B cell (primary cell): ENCODE data around the gene TXLNA. TPM values are rescaled to one million over a fixed set of nuclear protein-coding genes. Genes with fewer than 3 reads are reported as not detected.

Experiments
- ATAC-seq: fragments of 200-7000 bp; cut with Tn5 transposase; one replicate; pipeline ENCODE4 v1.10.0; 2021; ENCODE audit warnings: low read depth, mild to moderate bottlenecking, moderate number of reproducible peaks, moderate library complexity
- CTCF ChIA-PET: fragments of 350-600 bp; sonication (Branson Sonifier 250); formaldehyde crosslinking; loops from one replicate; lab custom pipeline; 2021; ENCODE audit warnings: antibody characterized with exemption, inconsistent platforms; lab: Charles Lee
- POLR2A ChIA-PET: fragments of 350-600 bp; sonication (Branson Sonifier 250); formaldehyde crosslinking; loops from one replicate; lab custom pipeline; 2021; ENCODE audit warnings: antibody characterized with exemption; lab: Charles Lee
- DNase-seq: peaks from one replicate; pipeline ENCODE4 v3.0.0; 2013
- H2AFZ ChIP-seq: 2 replicates; pipeline ENCODE4 v1.6.1; 2012; ENCODE audit warnings: mild to moderate bottlenecking, low read depth, low read length; ENCODE audit not compliant: insufficient read depth, poor library complexity, severe bottlenecking
- H3K27ac ChIP-seq, 2 donors: 1 replicate in 1 of 2; 2 replicates in 1 of 2; pipeline ENCODE4 v1.5.1; 2012 to 2013; ENCODE audit warnings: low read length in 2 of 2, mild to moderate bottlenecking in 2 of 2, moderate library complexity in 1 of 2
- H3K27me3 ChIP-seq, 4 experiments: fragments of 200-600 bp in 1 of 4; sonication (generic) in 1 of 4; replicated peaks in 1 of 4; 1 replicate in 2 of 4; 2 replicates in 2 of 4; pipeline versions ENCODE4 v1.6.1 to v1.7.0; 2013 to 2016; ENCODE audit warnings: low read length in 3 of 4, mild to moderate bottlenecking in 2 of 4, mixed read lengths in 1 of 4, moderate library complexity in 1 of 4; ENCODE audit not compliant: insufficient read depth in 4 of 4, control insufficient read depth in 3 of 4; ENCODE audit errors: control extremely low read depth in 1 of 4
- H3K36me3 ChIP-seq, 2 experiments: replicated peaks in 1 of 2; 1 replicate in 1 of 2; 2 replicates in 1 of 2; pipeline versions ENCODE4 v1.6.1 to v1.7.1; 2013; ENCODE audit warnings: low read length in 1 of 2; ENCODE audit not compliant: insufficient read depth in 2 of 2, control insufficient read depth in 1 of 2; ENCODE audit errors: control extremely low read depth in 1 of 2, extremely low read depth in 1 of 2
- H3K4me1 ChIP-seq, 2 donors: fragments of 200-600 bp in 1 of 2; sonication (generic) in 1 of 2; 1 replicate in 1 of 2; 2 replicates in 1 of 2; pipeline versions ENCODE4 v1.5.1 to v1.6.1; 2013 to 2017; ENCODE audit warnings: low read length in 2 of 2; ENCODE audit not compliant: control insufficient read depth in 2 of 2, insufficient read depth in 2 of 2
- H3K4me2 ChIP-seq: replicated peaks from 2 replicates; pipeline ENCODE3; 2012; ENCODE audit warnings: mild to moderate bottlenecking, low read depth, low read length; ENCODE audit not compliant: poor library complexity, severe bottlenecking
- H3K4me3 ChIP-seq, 5 experiments: fragments of 200-600 bp in 1 of 5; sonication (generic) in 1 of 5; 1 replicate in 3 of 5; 2 replicates in 2 of 5; pipeline versions ENCODE4 v1.5.1 to v1.7.0; 2011 to 2016; ENCODE audit warnings: low read length in 4 of 5, mild to moderate bottlenecking in 4 of 5, low read depth in 2 of 5, control low read depth in 1 of 5, moderate library complexity in 1 of 5; ENCODE audit not compliant: insufficient read depth in 1 of 5; ENCODE audit errors: control extremely low read depth in 1 of 5, extremely low read depth in 1 of 5
- H3K79me2 ChIP-seq: fragments of 200-600 bp; sonication (generic); one replicate; pipeline ENCODE4 v1.6.0; 2016; ENCODE audit warnings: low read length; ENCODE audit not compliant: control insufficient read depth, insufficient read depth
- H3K9ac ChIP-seq: fragments of 200-600 bp; sonication (generic); 2 replicates; pipeline ENCODE4 v1.6.1; 2017; ENCODE audit warnings: mild to moderate bottlenecking, low read length, moderate library complexity
- H3K9me3 ChIP-seq, 3 donors: one replicate each; pipeline versions ENCODE4 v1.6.1 to v1.7.1; 2013; ENCODE audit warnings: low read length in 2 of 3; ENCODE audit not compliant: control insufficient read depth in 2 of 3, insufficient read depth in 1 of 3; ENCODE audit errors: control extremely low read depth in 1 of 3
- H4K20me1 ChIP-seq: 2 replicates; pipeline ENCODE4 v1.6.0; 2012; ENCODE audit warnings: mild to moderate bottlenecking, low read length; ENCODE audit not compliant: insufficient read depth, control insufficient read depth, poor library complexity, severe bottlenecking
- H3K27ac Mint-ChIP-seq: one replicate; pipeline ENCODE4 v1.8.0; 2021; ENCODE audit warnings: mixed read lengths
- H3K27me3 Mint-ChIP-seq: one replicate; pipeline ENCODE4 v1.8.0; 2021; ENCODE audit warnings: mixed read lengths
- H3K4me1 Mint-ChIP-seq: one replicate; pipeline ENCODE4 v1.8.0; 2021; ENCODE audit warnings: mixed read lengths
- H3K4me3 Mint-ChIP-seq: one replicate; pipeline ENCODE4 v1.8.0; 2021; ENCODE audit warnings: mixed read lengths
- H3K9me3 Mint-ChIP-seq: one replicate; pipeline ENCODE4 v1.8.0; 2022; ENCODE audit warnings: mixed read lengths; ENCODE audit not compliant: insufficient read depth
- CTCF ChIP-seq: fragments of 200-600 bp; IDR thresholded peaks from one replicate; pipeline ENCODE4 v1.8.0; 2022; ENCODE audit warnings: antibody characterized with exemption, mild to moderate bottlenecking
- EZH2 ChIP-seq: IDR thresholded peaks from 2 replicates; pipeline ENCODE4 v1.6.1; 2012; ENCODE audit warnings: borderline replicate concordance, low read depth, mild to moderate bottlenecking, moderate library complexity, low read length; ENCODE audit not compliant: insufficient read depth, poor library complexity, severe bottlenecking
- WGBS: methylation state at CpG from one replicate; pipeline ENCODE4 v1.1.5; 2013; ENCODE audit warnings: missing lambda C conversion rate; ENCODE audit not compliant: insufficient coverage; 5-methylcytosine and 5-hydroxymethylcytosine counted together
- intact Hi-C: fragments of 100-400 bp; cut with micrococcal nuclease; formaldehyde crosslinking; loops from one replicate; pipeline ENCODE4 v1.10.0; 2022
- polyA plus RNA-seq: library from polyadenylated mRNA; depleted of rRNA; stranded (reverse); fragments of >200 nt; gene quantifications from 2 replicates; pipeline ENCODE4 v1.2.3, GENCODE V29; 2012
- total RNA-seq, 2 donors: library from RNA; stranded (reverse); fragments of 120-200 nt in 1 of 2; gene quantifications; 1 replicate in 1 of 2; 2 replicates in 1 of 2; pipeline versions ENCODE4 v1.2.3 to v1.2.4, GENCODE V29; 2013 to 2022

The TXLNA gene
- total and polyA plus RNA-seq, 2 donors (not counting 1 experiment from before 2014, with no cell fraction given): 23.0 to 38.3 TPM

GRCh38 chr1:32194984-32195383, 15.5 kb downstream of the TXLNA start:
- no peak overlapping the region for H3K4me3 ChIP-seq
- ATAC-seq (no peak), DNase-seq (no peak)
- Mint-ChIP-seq H3K9me3 (no peaks in the 10 kb centered on the region), H3K27ac (no peak overlapping the region), H3K4me3 (no peak overlapping the region), H3K27me3 (no peaks in the 10 kb centered on the region), H3K4me1 (peaks cover 4% of the 10 kb centered on the region)
- intact Hi-C loops: no loop called here
- ChIA-PET CTCF (interaction anchor here (0.6 to 1.1 kb wide), 3 partner anchors 13 to 20 kb away, joined by 3 read pairs; no protein-coding TSS in a partner anchor), POLR2A (no interaction called here)
- H3K9me3 ChIP-seq: no peaks in the 10 kb centered on the region
- no peak overlapping the region for H3K9ac ChIP-seq
- H4K20me1 ChIP-seq: no peaks in the 10 kb centered on the region
- H3K36me3 ChIP-seq: peaks cover 4 to 68% of the 10 kb centered on the region in 2 experiments
- TF ChIP-seq EZH2: no peak
- TF ChIP-seq CTCF: no peak
- no peaks in the 10 kb centered on the region for H3K27me3 ChIP-seq
- peaks cover 0 to 9% of the 10 kb centered on the region in 2 donors for H3K4me1 ChIP-seq
- 100% methylated on average over 6 of the region's 6 CpGs for WGBS
- no peak overlapping the region for H2AFZ ChIP-seq
- H3K27ac ChIP-seq: no peak overlapping the region
- H3K79me2 ChIP-seq: no peaks in the 10 kb centered on the region
- H3K4me2 ChIP-seq: no peak overlapping the region

GRCh38 chr1:32195531-32195930, 16.1 kb downstream of the TXLNA start:
- CTCF ChIA-PET: interaction anchor here (0.6 to 1.1 kb wide), 2 partner anchors 14 to 15 kb away, joined by 3 read pairs; no protein-coding TSS in a partner anchor
- H3K4me3 Mint-ChIP-seq: no peak overlapping the region
- H3K9me3 Mint-ChIP-seq: no peaks in the 10 kb centered on the region
- peaks cover 9% of the 10 kb centered on the region for H3K4me1 Mint-ChIP-seq
- WGBS: 96% methylated on average over 3 of the region's 3 CpGs
- ATAC-seq (no peak), DNase-seq (no peak)
- H3K27ac Mint-ChIP-seq: no peak overlapping the region
- POLR2A ChIA-PET: interaction anchor here (0.7 kb wide), 1 partner anchor 21 kb away, joined by 5 read pairs; no protein-coding TSS in a partner anchor
- no peaks in the 10 kb centered on the region for H3K79me2 ChIP-seq
- peaks cover 4 to 63% of the 10 kb centered on the region in 2 experiments for H3K36me3 ChIP-seq
- H3K27me3 ChIP-seq: no peaks in the 10 kb centered on the region
- no peaks in the 10 kb centered on the region for H3K27me3 Mint-ChIP-seq
- no peak overlapping the region for H3K27ac ChIP-seq
- intact Hi-C loops: no loop called here
- H3K9ac ChIP-seq: no peak overlapping the region
- H4K20me1 ChIP-seq: no peaks in the 10 kb centered on the region
- no peak overlapping the region for H3K4me2 ChIP-seq
- no peaks in the 10 kb centered on the region for H3K9me3 ChIP-seq
- H2AFZ ChIP-seq: no peak overlapping the region
- H3K4me3 ChIP-seq: no peak overlapping the region
- peaks cover 0 to 14% of the 10 kb centered on the region in 2 donors for H3K4me1 ChIP-seq
- TF ChIP-seq EZH2: no peak
- TF ChIP-seq CTCF: no peak
